ENCODE measurements around the gene PCGF3. TPM values are rescaled to one million over a fixed set of nuclear protein-coding genes. Genes with fewer than 3 reads are reported as not detected.

PCGF3 gene
- 48.8 TPM for polyA plus RNA-seq (2013)

GRCh38 chr4:705278-706082, at the start of gene PCGF3:
Gene PCGF3 (plus strand): TSS chr4:705832. CDS start chr4:733681, 27,849 bp downstream.
- ChIA-PET CTCF (no interaction called here), POLR2A (no interaction called here)
- Histone ChIP-seq H3K4me1 (ENCODE audit: control extremely low read depth in 1 of 4, control insufficient read depth in 4 of 4, insufficient read depth in 4 of 4, low read length in 3 of 4) (peaks cover 2 to 26% (median 11%) of the 10 kb centered on the region in 4 experiments), H3K27ac (ENCODE audit: insufficient read depth in 1 of 2, low read depth in 1 of 2, low read length in 2 of 2, poor library complexity in 1 of 2, severe bottlenecking in 2 of 2) (peak within 1 kb of the TSS; percentile 92 to 97), H3K27me3 (replicated peaks in 2 of 5; ENCODE audit: control insufficient read depth in 4 of 5, insufficient read depth in 5 of 5, low read length in 4 of 5) (no peaks in the 10 kb centered on the region), H3K36me3 (ENCODE audit: control insufficient read depth in 4 of 4, insufficient read depth in 4 of 4, low read length in 3 of 4) (peaks cover 4 to 10% (median 7%) of the 10 kb centered on the region in 4 experiments), H3K9me3 (ENCODE audit: control extremely low read depth in 1 of 5, control insufficient read depth in 4 of 5, insufficient read depth in 2 of 5, low read depth in 1 of 5, low read length in 4 of 5) (no peaks in the 10 kb centered on the region), H3K4me3 (ENCODE audit: control insufficient read depth in 1 of 7, extremely low read depth in 1 of 7, insufficient read depth in 4 of 7, low read depth in 2 of 7, low read length in 6 of 7) (peak within 1 kb of the TSS; percentile 73 to 91 (median 86))
- 3% methylated on average over 63 of the region's 82 CpGs for WGBS (ENCODE audit: insufficient coverage)
- DNase-seq = peak; percentile 91 to 95 (median 95)

GRCh38 chr4:656436-657337, 48.9 kb upstream of the PCGF3 start:
- H3K36me3 ChIP-seq (ENCODE audit: control insufficient read depth in 4 of 4, insufficient read depth in 4 of 4, low read length in 3 of 4) = peaks cover 0 to 12% (median 5%) of the 10 kb centered on the region in 4 experiments
- POLR2A ChIA-PET = no interaction called here
- H3K4me1 ChIP-seq (ENCODE audit: control extremely low read depth in 1 of 4, control insufficient read depth in 4 of 4, insufficient read depth in 4 of 4, low read length in 3 of 4) = no peaks in the 10 kb centered on the region
- CTCF ChIA-PET = no interaction called here
- no peak overlapping the region for H3K4me3 ChIP-seq (ENCODE audit: control insufficient read depth in 1 of 7, extremely low read depth in 1 of 7, insufficient read depth in 4 of 7, low read depth in 2 of 7, low read length in 6 of 7)
- no peaks in the 10 kb centered on the region for H3K9me3 ChIP-seq (ENCODE audit: control extremely low read depth in 1 of 5, control insufficient read depth in 4 of 5, insufficient read depth in 2 of 5, low read depth in 1 of 5, low read length in 4 of 5)
- DNase-seq = peak in 1 of 3 donors; percentile 24
- WGBS (ENCODE audit: insufficient coverage) = 82% methylated on average over 44 of the region's 58 CpGs
- H3K27me3 ChIP-seq (replicated peaks in 2 of 5; ENCODE audit: control insufficient read depth in 4 of 5, insufficient read depth in 5 of 5, low read length in 4 of 5) = peaks cover 0 to 29% (median 0%) of the 10 kb centered on the region in 5 experiments
- H3K27ac ChIP-seq (ENCODE audit: insufficient read depth in 1 of 2, low read depth in 1 of 2, low read length in 2 of 2, poor library complexity in 1 of 2, severe bottlenecking in 2 of 2) = no peak overlapping the region

- Histone ChIP-seq H3K27me3 (replicated peaks in 2 of 5; ENCODE audit: control insufficient read depth in 4 of 5, insufficient read depth in 5 of 5, low read length in 4 of 5) (peaks cover 0 to 22% (median 0%) of the 10 kb centered on the region in 5 experiments), H3K4me1 (ENCODE audit: control extremely low read depth in 1 of 4, control insufficient read depth in 4 of 4, insufficient read depth in 4 of 4, low read length in 3 of 4) (no peaks in the 10 kb centered on the region), H3K9me3 (ENCODE audit: control extremely low read depth in 1 of 5, control insufficient read depth in 4 of 5, insufficient read depth in 2 of 5, low read depth in 1 of 5, low read length in 4 of 5) (no peaks in the 10 kb centered on the region), H3K36me3 (ENCODE audit: control insufficient read depth in 4 of 4, insufficient read depth in 4 of 4, low read length in 3 of 4) (peaks cover 0 to 17% (median 8%) of the 10 kb centered on the region in 4 experiments), H3K4me3 (ENCODE audit: control insufficient read depth in 1 of 7, extremely low read depth in 1 of 7, insufficient read depth in 4 of 7, low read depth in 2 of 7, low read length in 6 of 7) (no peak overlapping the region), H3K27ac (ENCODE audit: insufficient read depth in 1 of 2, low read depth in 1 of 2, low read length in 2 of 2, poor library complexity in 1 of 2, severe bottlenecking in 2 of 2) (no peak overlapping the region)
- no peak for DNase-seq
- 92% methylated on average over 13 of the region's 23 CpGs for WGBS (ENCODE audit: insufficient coverage)
- CTCF ChIA-PET = no interaction called here
- POLR2A ChIA-PET = no interaction called here
Observed at GRCh38 chr4:657338-657833, 48.2 kb upstream of the PCGF3 start.

GRCh38 chr4:657834-658667, 47.6 kb upstream of the PCGF3 start:
- Histone ChIP-seq H3K27ac (ENCODE audit: insufficient read depth in 1 of 2, low read depth in 1 of 2, low read length in 2 of 2, poor library complexity in 1 of 2, severe bottlenecking in 2 of 2) (no peak overlapping the region), H3K27me3 (replicated peaks in 2 of 5; ENCODE audit: control insufficient read depth in 4 of 5, insufficient read depth in 5 of 5, low read length in 4 of 5) (peaks cover 0 to 18% (median 0%) of the 10 kb centered on the region in 5 experiments), H3K4me1 (ENCODE audit: control extremely low read depth in 1 of 4, control insufficient read depth in 4 of 4, insufficient read depth in 4 of 4, low read length in 3 of 4) (peaks cover 0 to 3% (median 3%) of the 10 kb centered on the region in 4 experiments), H3K4me3 (ENCODE audit: control insufficient read depth in 1 of 7, extremely low read depth in 1 of 7, insufficient read depth in 4 of 7, low read depth in 2 of 7, low read length in 6 of 7) (no peak overlapping the region), H3K9me3 (ENCODE audit: control extremely low read depth in 1 of 5, control insufficient read depth in 4 of 5, insufficient read depth in 2 of 5, low read depth in 1 of 5, low read length in 4 of 5) (no peaks in the 10 kb centered on the region), H3K36me3 (ENCODE audit: control insufficient read depth in 4 of 4, insufficient read depth in 4 of 4, low read length in 3 of 4) (peaks cover 0 to 18% (median 8%) of the 10 kb centered on the region in 4 experiments)
- DNase-seq = peak in 1 of 3 donors; percentile 18
- whole genome bisulfite sequencing (ENCODE audit: insufficient coverage) = 95% methylated on average over 18 of the region's 27 CpGs
- POLR2A ChIA-PET = no interaction called here
- CTCF ChIA-PET = no interaction called here

GRCh38 chr4:658681-659667, 46.7 kb upstream of the PCGF3 start:
- no peaks in the 10 kb centered on the region for H3K9me3 ChIP-seq (ENCODE audit: control extremely low read depth in 1 of 5, control insufficient read depth in 4 of 5, insufficient read depth in 2 of 5, low read depth in 1 of 5, low read length in 4 of 5)
- ChIA-PET POLR2A (no interaction called here), CTCF (no interaction called here)
- peak in 2 of 3 donors; percentile 17 to 36 for DNase-seq
- 97% methylated on average over 23 of the region's 32 CpGs for WGBS (ENCODE audit: insufficient coverage)
- peaks cover 0 to 9% (median 8%) of the 10 kb centered on the region in 4 experiments for H3K4me1 ChIP-seq (ENCODE audit: control extremely low read depth in 1 of 4, control insufficient read depth in 4 of 4, insufficient read depth in 4 of 4, low read length in 3 of 4)
- H3K36me3 ChIP-seq (ENCODE audit: control insufficient read depth in 4 of 4, insufficient read depth in 4 of 4, low read length in 3 of 4) = peaks cover 0 to 18% (median 8%) of the 10 kb centered on the region in 4 experiments
- peaks cover 0 to 14% (median 0%) of the 10 kb centered on the region in 5 experiments for H3K27me3 ChIP-seq (replicated peaks in 2 of 5; ENCODE audit: control insufficient read depth in 4 of 5, insufficient read depth in 5 of 5, low read length in 4 of 5)
- H3K27ac ChIP-seq (ENCODE audit: insufficient read depth in 1 of 2, low read depth in 1 of 2, low read length in 2 of 2, poor library complexity in 1 of 2, severe bottlenecking in 2 of 2) = no peak overlapping the region
- no peak overlapping the region for H3K4me3 ChIP-seq (ENCODE audit: control insufficient read depth in 1 of 7, extremely low read depth in 1 of 7, insufficient read depth in 4 of 7, low read depth in 2 of 7, low read length in 6 of 7)

GRCh38 chr4:659851-660250, 45.8 kb upstream of the PCGF3 start:
- Histone ChIP-seq H3K27me3 (replicated peaks in 2 of 5; ENCODE audit: control insufficient read depth in 4 of 5, insufficient read depth in 5 of 5, low read length in 4 of 5) (peaks cover 0 to 9% (median 0%) of the 10 kb centered on the region in 5 experiments), H3K4me3 (ENCODE audit: control insufficient read depth in 1 of 7, extremely low read depth in 1 of 7, insufficient read depth in 4 of 7, low read depth in 2 of 7, low read length in 6 of 7) (no peak overlapping the region), H3K4me1 (ENCODE audit: control extremely low read depth in 1 of 4, control insufficient read depth in 4 of 4, insufficient read depth in 4 of 4, low read length in 3 of 4) (peaks cover 0 to 17% (median 16%) of the 10 kb centered on the region in 4 experiments), H3K27ac (ENCODE audit: insufficient read depth in 1 of 2, low read depth in 1 of 2, low read length in 2 of 2, poor library complexity in 1 of 2, severe bottlenecking in 2 of 2) (no peak overlapping the region), H3K9me3 (ENCODE audit: control extremely low read depth in 1 of 5, control insufficient read depth in 4 of 5, insufficient read depth in 2 of 5, low read depth in 1 of 5, low read length in 4 of 5) (no peaks in the 10 kb centered on the region), H3K36me3 (ENCODE audit: control insufficient read depth in 4 of 4, insufficient read depth in 4 of 4, low read length in 3 of 4) (peaks cover 0 to 18% (median 8%) of the 10 kb centered on the region in 4 experiments)
- DNase-seq = no peak
- POLR2A ChIA-PET = no interaction called here
- 96% methylated on average over 4 of the region's 8 CpGs for WGBS (ENCODE audit: insufficient coverage)
- CTCF ChIA-PET = no interaction called here

All from common myeloid progenitor, CD34-positive (primary cell).